ENCODE data around the gene GINS2. TPM values are rescaled to one million over a fixed set of nuclear protein-coding genes. Genes with fewer than 3 reads are reported as not detected.

The GINS2 gene
- total RNA-seq, 6 experiments from 2014 or later, result 0.49 to 4.7 (median 1.3) TPM

DNA sequence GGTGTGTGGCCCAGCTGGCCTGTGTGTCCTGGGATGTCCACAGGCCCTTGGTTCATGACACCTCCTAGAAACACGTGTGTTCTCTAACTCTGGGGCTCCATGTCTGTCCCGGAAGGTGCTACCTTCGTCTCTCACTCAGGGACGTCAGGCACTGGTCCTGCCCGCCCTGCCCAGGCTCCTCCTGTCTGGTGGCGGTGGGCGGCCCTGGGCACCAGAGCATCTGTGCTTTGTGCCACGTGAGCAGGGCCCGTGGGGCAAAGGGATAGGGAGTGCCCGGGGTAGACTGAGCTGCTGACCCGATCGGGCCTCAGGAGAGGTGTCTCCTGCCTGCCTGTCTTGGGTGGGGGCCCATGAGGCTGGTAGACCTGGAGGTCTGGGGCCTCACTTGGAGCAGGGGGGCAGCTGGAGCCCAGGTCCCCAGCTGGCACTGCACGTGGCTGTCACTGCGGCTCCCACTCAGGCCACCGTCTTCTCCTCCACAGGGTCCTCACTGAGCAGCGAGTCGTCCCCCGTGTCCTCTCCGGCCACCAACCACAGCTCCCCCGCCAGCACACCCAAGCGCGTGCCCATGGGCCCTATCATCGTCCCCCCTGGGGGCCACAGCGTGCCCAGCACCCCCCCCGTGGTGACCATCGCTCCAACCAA, 40.6 kb downstream of the GINS2 start:
- Histone ChIP-seq H3K9me3 (no peaks in the 10 kb centered on the region), H3K27me3 (no peaks in the 10 kb centered on the region), H3K27ac (no peak overlapping the region), H3K36me3 (peaks cover 0 to 15% (median 0%) of the 10 kb centered on the region in 4 donors), H3K4me1 (peaks cover 0 to 16% (median 3%) of the 10 kb centered on the region in 4 donors), H3K4me3 (no peak overlapping the region)
- TF ChIP-seq, protein P1, sequence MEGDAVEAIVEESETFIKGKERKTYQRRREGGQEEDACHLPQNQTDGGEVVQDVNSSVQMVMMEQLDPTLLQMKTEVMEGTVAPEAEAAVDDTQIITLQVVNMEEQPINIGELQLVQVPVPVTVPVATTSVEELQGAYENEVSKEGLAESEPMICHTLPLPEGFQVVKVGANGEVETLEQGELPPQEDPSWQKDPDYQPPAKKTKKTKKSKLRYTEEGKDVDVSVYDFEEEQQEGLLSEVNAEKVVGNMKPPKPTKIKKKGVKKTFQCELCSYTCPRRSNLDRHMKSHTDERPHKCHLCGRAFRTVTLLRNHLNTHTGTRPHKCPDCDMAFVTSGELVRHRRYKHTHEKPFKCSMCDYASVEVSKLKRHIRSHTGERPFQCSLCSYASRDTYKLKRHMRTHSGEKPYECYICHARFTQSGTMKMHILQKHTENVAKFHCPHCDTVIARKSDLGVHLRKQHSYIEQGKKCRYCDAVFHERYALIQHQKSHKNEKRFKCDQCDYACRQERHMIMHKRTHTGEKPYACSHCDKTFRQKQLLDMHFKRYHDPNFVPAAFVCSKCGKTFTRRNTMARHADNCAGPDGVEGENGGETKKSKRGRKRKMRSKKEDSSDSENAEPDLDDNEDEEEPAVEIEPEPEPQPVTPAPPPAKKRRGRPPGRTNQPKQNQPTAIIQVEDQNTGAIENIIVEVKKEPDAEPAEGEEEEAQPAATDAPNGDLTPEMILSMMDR (IDR thresholded peaks at IDR 0.05), result no peak
- TF ChIP-seq POLR2A (IDR thresholded peaks at IDR 0.05), result no peak
- DNase-seq (no peak), ATAC-seq (no peak)
- intact Hi-C loops (cut with DNase I), result no loop called here
- 97% methylated on average over 7 of the region's 26 CpGs for WGBS (ENCODE audit: insufficient coverage, low coverage, low lambda C conversion rate, missing lambda C conversion rate)

- no peak overlapping the region for H3K4me3 ChIP-seq
- H3K4me1 ChIP-seq, result peaks cover 0 to 21% (median 5%) of the 10 kb centered on the region in 4 donors
- DNase-seq (no peak), ATAC-seq (no peak)
- intact Hi-C loops (cut with DNase I), result no loop called here
- TF ChIP-seq, protein P1 (IDR thresholded peaks at IDR 0.05), result no peak
- TF ChIP-seq POLR2A (IDR thresholded peaks at IDR 0.05), result no peak
- no peak overlapping the region for H3K27ac ChIP-seq
- no peaks in the 10 kb centered on the region for H3K9me3 ChIP-seq
- WGBS (ENCODE audit: insufficient coverage, low coverage, low lambda C conversion rate, missing lambda C conversion rate), result 88% methylated on average over 7 of the region's 15 CpGs
- peaks cover 0 to 15% (median 0%) of the 10 kb centered on the region in 4 donors for H3K36me3 ChIP-seq
- H3K27me3 ChIP-seq, result no peaks in the 10 kb centered on the region
Measured at GRCh38 chr16:85646976-85647375, 41.8 kb downstream of the GINS2 start.

- intact Hi-C loops (cut with DNase I), result no loop called here
- no CpG with 5 or more reads among the region's 17 CpGs for WGBS (ENCODE audit: insufficient coverage, low coverage, low lambda C conversion rate, missing lambda C conversion rate)
- no peak overlapping the region for H3K4me3 ChIP-seq
- peaks cover 0 to 15% (median 0%) of the 10 kb centered on the region in 4 donors for H3K36me3 ChIP-seq
- no peaks in the 10 kb centered on the region for H3K9me3 ChIP-seq
- TF ChIP-seq, protein P1 (IDR thresholded peaks at IDR 0.05), result no peak
- no peak for TF ChIP-seq POLR2A (IDR thresholded peaks at IDR 0.05)
- no peak overlapping the region for H3K27ac ChIP-seq
- ATAC-seq, result no peak
- peaks cover 0 to 23% (median 7%) of the 10 kb centered on the region in 4 donors for H3K4me1 ChIP-seq
- H3K27me3 ChIP-seq, result no peaks in the 10 kb centered on the region
- DNase-seq, result no peak
Measured at GRCh38 chr16:85646358-85646907, 42.3 kb downstream of the GINS2 start.

DNA sequence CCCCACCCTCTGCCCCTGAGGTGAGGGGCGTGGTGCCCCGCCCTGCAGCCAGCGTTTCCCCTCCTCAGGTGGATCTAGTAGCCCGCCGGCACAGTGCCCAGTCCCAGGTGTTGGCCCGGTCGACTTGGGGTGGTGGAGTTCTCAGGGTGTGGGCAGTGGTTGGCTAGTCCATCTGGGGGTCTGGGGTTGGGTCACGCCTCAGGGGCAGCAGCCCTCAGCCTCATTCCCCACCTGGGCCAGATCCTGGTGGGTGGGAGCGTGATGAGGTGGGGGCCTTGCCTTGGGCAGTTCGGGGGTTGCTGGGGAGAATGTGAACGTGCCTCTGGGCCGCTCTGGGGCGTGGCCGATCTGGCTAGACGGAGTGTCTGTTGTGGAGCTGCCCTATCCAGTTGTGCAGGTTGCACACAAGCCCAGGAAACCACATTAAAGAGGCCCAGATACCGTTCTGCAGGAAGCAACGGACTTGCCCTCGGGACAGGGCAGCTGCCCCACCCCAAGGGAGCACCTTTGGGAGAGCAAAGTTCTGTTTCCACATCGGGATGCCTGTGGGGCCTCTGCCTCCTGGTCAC, 43.6 kb downstream of the GINS2 start:
- peaks cover 0 to 10% (median 0%) of the 10 kb centered on the region in 4 donors for H3K36me3 ChIP-seq
- DNase-seq (no peak), ATAC-seq (no peak)
- intact Hi-C loops (cut with DNase I), result no loop called here
- no peaks in the 10 kb centered on the region for H3K9me3 ChIP-seq
- H3K4me1 ChIP-seq, result peaks cover 0 to 21% (median 10%) of the 10 kb centered on the region in 4 donors
- no peak for TF ChIP-seq POLR2A (IDR thresholded peaks at IDR 0.05)
- TF ChIP-seq, protein P1 (IDR thresholded peaks at IDR 0.05), result no peak
- WGBS (ENCODE audit: insufficient coverage, low coverage, low lambda C conversion rate, missing lambda C conversion rate), result 100% methylated on average over 1 of the region's 19 CpGs
- no peak overlapping the region for H3K4me3 ChIP-seq
- H3K27me3 ChIP-seq, result no peaks in the 10 kb centered on the region
- H3K27ac ChIP-seq, result no peak overlapping the region
